Activated CD4-positive, CD25-positive, alpha-beta regulatory T cell treated with anti-CD3 and anti-CD28 coated beads, Interleukin-2, amount 50 U/mL, for 24 hours (primary cell): ENCODE results near the gene SMC6.

Source experiments
- ATAC-seq, 2 donors: fragments of 150-1000 bp; cut with Tn5 transposase; one replicate each; pipeline ENCODE4 v1.10.0; 2021; ENCODE audit warnings: mild to moderate bottlenecking in 1 of 2, moderate library complexity in 1 of 2

Gene SMC6

DNA sequence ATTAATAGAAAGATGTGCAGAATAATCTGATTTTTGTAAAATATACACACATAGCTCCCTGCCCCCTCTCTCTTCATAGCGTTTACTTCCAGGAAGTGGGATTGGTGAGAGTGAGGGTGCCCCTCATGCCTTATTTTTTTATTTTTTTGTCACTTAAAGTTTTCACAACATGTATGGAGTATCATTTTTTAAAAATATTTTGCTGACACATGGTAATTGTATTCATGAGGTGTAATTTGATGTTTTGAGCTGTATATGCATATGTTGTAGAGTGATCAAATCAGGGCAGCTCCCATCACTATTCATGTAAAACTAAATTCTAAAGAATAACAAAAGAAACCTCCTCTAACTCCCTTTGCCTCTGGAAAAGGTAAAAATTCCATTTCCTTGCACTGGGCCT is 138.5 kb downstream of the SMC6 start:
- ATAC-seq = no peak

DNA sequence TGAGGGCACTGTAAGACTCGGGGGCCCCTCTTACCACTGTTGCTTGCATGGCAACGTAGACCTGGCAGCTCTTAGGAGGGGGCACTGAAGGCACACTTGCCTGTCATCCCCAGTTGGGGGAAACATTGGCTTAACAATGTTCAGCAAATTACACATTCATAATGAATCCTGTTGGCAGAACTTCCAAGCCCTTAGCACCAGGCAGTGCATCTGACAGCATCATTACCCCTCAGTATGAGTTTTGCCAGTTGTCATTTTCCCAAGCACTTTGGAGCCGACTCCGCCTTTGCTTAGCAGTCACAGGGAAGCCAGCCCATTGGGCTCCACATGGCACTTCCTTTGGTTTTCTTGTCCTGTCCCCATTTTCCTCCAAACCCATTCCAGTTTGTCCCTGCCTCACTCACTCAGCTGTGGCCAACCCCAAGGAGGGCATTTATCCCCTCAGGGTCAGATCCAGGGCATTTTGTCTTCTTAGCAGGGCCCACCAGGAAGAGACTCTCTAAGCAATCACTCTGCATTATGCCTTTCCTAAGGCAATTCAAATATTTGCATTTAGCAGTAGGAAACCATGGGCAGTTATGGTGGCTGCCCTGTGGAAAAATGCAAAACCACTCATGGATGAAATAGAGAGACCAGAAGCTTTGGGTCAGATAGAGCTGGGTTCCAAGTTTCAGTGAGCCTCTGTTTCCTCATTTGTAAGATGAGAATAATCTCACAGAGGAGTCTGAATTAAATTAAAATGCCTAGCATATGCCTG is 139.3 kb downstream of the SMC6 start:
- ATAC-seq = no peak
